GM12801 (cell line): Measurements from ENCODE around the gene PLSCR1.

Experiments
- TF ChIP-seq, protein P1 (sequence below): IDR thresholded peaks from one replicate; pipeline ENCODE4 v1.5.1; 2011; ENCODE audit warnings: control low read depth; ENCODE audit not compliant: insufficient read length; ENCODE audit errors: extremely low read depth

The PLSCR1 gene, protein sequence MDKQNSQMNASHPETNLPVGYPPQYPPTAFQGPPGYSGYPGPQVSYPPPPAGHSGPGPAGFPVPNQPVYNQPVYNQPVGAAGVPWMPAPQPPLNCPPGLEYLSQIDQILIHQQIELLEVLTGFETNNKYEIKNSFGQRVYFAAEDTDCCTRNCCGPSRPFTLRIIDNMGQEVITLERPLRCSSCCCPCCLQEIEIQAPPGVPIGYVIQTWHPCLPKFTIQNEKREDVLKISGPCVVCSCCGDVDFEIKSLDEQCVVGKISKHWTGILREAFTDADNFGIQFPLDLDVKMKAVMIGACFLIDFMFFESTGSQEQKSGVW

DNA sequence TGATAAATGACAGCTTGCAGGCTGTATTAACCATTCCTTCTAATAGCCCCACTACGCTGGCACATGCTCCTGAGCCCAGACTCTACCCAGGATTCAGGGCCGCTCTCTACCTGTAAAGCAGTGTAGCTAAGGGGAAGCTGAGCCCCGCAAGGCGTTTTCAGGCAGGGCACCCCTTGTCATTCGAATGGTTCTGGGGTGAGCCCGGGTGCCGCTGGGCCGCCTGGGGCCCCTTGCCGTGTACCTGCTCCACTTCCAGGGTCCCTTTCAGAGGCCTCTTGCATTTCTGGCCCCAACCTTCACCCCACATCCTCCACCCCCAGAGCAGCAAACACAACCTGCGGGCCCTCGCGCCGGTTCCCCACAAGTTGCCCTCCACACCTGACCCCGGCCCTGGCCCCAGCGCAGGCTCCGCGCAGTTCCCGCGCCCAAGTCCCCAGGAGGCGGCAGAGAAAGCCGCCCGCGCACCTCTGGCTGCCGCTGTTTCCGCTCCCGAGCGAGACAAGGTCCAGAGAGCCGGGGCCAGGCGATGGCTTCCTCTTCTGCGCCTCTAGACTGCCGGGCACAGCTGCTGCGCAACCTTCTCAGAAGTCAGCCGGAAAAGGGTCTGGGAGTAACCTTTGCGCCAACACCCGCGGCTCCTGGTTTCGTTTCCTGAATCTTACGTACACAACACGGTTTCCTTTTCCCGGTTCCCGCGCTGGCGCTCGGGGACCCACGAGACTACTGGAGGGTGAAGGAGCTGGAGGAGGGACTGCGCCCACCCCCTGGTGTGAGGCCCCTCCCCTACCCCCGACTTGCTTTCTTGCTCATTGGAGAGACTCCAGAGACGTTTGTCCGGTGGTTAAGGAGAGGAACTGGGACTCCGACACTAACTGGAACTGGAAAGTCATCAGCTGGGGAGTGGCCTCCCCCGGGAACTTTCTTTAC, at the start of gene PLSCR1:
TSS of gene PLSCR1 (minus strand) at position 606 of the 927 bp plus-strand sequence. CDS start 8,055 bp downstream, outside the sequence.
- TF ChIP-seq, protein P1, sequence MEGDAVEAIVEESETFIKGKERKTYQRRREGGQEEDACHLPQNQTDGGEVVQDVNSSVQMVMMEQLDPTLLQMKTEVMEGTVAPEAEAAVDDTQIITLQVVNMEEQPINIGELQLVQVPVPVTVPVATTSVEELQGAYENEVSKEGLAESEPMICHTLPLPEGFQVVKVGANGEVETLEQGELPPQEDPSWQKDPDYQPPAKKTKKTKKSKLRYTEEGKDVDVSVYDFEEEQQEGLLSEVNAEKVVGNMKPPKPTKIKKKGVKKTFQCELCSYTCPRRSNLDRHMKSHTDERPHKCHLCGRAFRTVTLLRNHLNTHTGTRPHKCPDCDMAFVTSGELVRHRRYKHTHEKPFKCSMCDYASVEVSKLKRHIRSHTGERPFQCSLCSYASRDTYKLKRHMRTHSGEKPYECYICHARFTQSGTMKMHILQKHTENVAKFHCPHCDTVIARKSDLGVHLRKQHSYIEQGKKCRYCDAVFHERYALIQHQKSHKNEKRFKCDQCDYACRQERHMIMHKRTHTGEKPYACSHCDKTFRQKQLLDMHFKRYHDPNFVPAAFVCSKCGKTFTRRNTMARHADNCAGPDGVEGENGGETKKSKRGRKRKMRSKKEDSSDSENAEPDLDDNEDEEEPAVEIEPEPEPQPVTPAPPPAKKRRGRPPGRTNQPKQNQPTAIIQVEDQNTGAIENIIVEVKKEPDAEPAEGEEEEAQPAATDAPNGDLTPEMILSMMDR = no peak

DNA sequence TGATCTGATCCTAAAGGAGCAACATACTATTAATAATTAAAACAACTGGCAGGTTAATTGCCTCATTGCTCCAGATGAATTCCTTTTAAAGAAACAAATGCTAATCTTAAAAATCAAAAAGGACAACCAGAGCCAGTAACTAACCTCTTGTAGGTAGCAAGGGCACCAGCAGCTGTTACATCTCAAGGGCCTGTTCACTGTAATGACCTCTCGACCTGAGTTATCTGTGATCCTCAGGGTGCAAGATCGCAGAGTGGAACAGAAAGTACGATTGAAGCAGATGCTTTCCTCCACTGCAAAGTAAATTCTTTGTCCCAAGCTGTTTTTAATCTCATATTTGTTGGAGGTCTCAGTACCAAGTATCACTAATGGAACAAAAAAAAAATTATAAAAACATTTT, 49.4 kb upstream of the PLSCR1 start:
- TF ChIP-seq, protein P1 = no peak

DNA sequence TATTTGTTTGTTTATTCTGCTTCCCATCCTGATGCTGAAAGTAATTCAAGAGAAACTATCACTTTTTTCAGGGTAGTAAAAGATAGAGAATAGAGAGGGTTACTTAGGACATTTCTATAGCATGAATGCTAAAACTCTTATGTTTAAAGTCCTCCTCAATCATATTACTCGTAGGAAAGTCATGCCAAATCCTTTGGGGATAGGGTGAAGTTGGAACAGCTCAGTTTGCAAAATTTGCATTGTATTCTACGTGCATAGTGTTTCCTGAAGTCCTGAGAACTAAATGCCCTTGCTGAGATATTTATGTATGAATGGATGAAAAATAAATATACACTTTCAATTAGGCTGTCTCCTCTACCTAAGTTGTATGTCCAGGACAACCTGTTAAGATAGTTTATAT, 46.1 kb upstream of the PLSCR1 start:
- TF ChIP-seq, protein P1 = no peak

DNA sequence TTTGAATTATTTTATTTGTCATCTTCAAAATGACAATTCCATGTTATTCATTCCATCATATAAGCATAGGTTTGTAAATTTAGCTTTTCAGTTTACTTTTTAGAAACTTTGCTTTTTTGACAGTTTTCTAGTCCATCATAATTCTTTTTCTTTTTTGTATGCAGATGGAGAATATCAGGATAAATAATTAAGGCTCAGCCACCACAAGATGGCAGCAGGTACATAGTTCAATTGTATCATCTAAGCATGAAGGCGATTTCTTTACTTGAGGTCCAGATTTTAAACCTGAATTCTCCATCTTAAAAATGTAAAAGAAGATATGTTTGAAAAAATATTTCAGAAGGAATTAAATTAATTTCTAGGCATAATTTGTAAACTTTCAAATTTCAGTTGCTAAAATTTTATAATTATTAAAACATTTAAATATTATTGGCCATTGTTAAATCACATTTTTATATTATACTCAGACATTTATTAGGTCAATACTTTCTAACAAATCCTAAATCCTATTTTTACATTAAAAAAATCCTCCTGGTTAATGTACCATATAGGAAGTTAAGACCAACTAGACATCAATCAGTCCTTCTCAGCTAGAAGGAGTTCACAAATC, 45.6 kb upstream of the PLSCR1 start:
- TF ChIP-seq, protein P1 = no peak

DNA sequence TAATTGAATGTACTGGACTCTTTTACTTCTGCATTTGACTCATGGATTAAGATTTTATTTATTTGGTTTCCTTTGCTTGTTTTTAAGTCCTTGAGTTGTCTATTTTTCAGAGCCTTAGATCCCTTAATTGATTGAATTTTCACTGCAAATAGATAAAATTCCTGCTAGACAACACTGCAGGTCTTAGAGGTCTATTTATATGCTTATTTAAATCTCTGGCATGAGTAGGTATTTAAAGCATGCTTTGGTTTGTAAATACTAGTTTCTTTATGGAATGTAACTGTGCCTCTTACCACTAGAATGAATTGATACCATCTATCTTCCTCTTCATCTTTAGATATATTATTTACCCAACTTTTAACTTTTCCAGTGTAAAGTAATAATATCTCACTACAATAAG, 40.7 kb upstream of the PLSCR1 start:
- TF ChIP-seq, protein P1 = no peak

DNA sequence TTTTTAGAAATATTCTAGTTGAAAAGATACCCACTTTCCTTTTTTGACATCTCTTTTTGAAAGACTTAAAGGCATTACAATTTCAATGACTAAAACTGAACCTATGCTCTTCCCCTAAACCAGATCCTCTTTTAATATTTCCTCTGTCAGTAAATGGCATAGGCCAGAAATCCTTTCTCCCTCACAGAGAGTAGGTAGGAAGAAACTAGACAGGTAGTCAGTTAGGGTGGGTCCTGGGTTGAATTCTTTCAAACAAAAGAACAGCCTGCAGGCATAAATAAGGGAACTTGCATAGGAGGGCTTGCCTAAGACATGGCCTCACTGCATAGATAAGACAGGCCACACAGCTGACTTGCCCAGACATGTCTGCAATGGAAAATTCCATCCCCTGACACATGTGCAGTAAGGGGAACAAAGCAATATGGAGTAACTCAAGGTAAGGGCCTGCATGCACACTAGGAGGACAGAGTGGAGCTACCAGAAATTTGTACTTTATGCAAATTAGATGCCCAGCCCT, 37.6 kb upstream of the PLSCR1 start:
- TF ChIP-seq, protein P1 = no peak
